ENCODE measurements around the gene P2RY2.

- TF ChIP-seq ZFP30 (CRISPR knock-in tag; IDR thresholded peaks at IDR 0.05), result no peak
- no peak for TF ChIP-seq TCF4 (CRISPR knock-in tag; IDR thresholded peaks at IDR 0.05; ENCODE audit: borderline replicate concordance)
- TF ChIP-seq OSR1 (CRISPR knock-in tag; IDR thresholded peaks at IDR 0.05), result no peak
- TF ChIP-seq ZC3H10 (CRISPR knock-in tag; IDR thresholded peaks at IDR 0.05), result no peak
- TF ChIP-seq ARNTL (CRISPR knock-in tag; IDR thresholded peaks at IDR 0.05; ENCODE audit: borderline replicate concordance, low read depth), result no peak
- TF ChIP-seq, protein P1, sequence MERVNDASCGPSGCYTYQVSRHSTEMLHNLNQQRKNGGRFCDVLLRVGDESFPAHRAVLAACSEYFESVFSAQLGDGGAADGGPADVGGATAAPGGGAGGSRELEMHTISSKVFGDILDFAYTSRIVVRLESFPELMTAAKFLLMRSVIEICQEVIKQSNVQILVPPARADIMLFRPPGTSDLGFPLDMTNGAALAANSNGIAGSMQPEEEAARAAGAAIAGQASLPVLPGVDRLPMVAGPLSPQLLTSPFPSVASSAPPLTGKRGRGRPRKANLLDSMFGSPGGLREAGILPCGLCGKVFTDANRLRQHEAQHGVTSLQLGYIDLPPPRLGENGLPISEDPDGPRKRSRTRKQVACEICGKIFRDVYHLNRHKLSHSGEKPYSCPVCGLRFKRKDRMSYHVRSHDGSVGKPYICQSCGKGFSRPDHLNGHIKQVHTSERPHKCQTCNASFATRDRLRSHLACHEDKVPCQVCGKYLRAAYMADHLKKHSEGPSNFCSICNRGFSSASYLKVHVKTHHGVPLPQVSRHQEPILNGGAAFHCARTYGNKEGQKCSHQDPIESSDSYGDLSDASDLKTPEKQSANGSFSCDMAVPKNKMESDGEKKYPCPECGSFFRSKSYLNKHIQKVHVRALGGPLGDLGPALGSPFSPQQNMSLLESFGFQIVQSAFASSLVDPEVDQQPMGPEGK (CRISPR knock-in tag; IDR thresholded peaks at IDR 0.05; ENCODE audit: borderline replicate concordance), result no peak
- TF ChIP-seq, protein P2, sequence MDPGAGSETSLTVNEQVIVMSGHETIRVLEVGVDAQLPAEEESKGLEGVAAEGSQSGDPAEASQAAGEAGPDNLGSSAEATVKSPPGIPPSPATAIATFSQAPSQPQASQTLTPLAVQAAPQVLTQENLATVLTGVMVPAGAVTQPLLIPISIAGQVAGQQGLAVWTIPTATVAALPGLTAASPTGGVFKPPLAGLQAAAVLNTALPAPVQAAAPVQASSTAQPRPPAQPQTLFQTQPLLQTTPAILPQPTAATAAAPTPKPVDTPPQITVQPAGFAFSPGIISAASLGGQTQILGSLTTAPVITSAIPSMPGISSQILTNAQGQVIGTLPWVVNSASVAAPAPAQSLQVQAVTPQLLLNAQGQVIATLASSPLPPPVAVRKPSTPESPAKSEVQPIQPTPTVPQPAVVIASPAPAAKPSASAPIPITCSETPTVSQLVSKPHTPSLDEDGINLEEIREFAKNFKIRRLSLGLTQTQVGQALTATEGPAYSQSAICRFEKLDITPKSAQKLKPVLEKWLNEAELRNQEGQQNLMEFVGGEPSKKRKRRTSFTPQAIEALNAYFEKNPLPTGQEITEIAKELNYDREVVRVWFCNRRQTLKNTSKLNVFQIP (CRISPR knock-in tag; IDR thresholded peaks at IDR 0.05; ENCODE audit: borderline replicate concordance, low read depth), result no peak
- no peak for TF ChIP-seq CSDC2 (CRISPR knock-in tag; IDR thresholded peaks at IDR 0.05)
- TF ChIP-seq ZNF8 (CRISPR knock-in tag; IDR thresholded peaks at IDR 0.05), result no peak
- no peak for TF ChIP-seq CREB5 (CRISPR knock-in tag; IDR thresholded peaks at IDR 0.05; ENCODE audit: low read depth)
- no peak for TF ChIP-seq TSHZ2 (CRISPR knock-in tag; IDR thresholded peaks at IDR 0.05)
These were observed 42.0 kb downstream of the P2RY2 start for GRCh38 chr11:73260127-73260457.
